Measurements from ENCODE around the gene BCKDHB. TPM values are rescaled to one million over a fixed set of nuclear protein-coding genes. Genes with fewer than 3 reads are reported as not detected.

BCKDHB gene
- total RNA-seq, 1 donor from 2014 or later = 15.0 TPM

DNA sequence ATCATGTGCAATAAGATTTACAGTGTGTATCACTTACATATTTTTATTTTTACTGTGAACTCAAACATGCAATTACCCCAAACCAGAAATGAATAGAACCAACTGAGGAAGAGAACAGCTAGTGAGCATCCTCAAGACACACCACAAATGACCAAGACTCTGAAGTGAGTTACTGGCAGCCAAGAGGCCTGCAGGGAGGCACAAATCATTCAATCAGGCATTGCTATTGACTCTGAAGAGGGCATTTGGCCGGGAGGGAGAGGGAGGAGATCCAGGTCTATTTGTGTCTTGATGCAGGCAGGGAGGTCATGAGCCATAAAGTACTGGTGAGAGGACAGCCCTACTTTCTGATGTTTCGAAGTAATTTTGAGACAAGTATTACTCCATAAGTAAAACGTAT lies 257.7 kb downstream of the BCKDHB start:
- no peaks in the 10 kb centered on the region for H3K27me3 ChIP-seq (ENCODE audit: control insufficient read depth, insufficient read depth, low read length)
- no peak for DNase-seq (ENCODE audit: low read depth)
- no peaks in the 10 kb centered on the region for H3K36me3 ChIP-seq (ENCODE audit: control insufficient read depth, insufficient read depth, low read length)
- TF ChIP-seq, protein P1, sequence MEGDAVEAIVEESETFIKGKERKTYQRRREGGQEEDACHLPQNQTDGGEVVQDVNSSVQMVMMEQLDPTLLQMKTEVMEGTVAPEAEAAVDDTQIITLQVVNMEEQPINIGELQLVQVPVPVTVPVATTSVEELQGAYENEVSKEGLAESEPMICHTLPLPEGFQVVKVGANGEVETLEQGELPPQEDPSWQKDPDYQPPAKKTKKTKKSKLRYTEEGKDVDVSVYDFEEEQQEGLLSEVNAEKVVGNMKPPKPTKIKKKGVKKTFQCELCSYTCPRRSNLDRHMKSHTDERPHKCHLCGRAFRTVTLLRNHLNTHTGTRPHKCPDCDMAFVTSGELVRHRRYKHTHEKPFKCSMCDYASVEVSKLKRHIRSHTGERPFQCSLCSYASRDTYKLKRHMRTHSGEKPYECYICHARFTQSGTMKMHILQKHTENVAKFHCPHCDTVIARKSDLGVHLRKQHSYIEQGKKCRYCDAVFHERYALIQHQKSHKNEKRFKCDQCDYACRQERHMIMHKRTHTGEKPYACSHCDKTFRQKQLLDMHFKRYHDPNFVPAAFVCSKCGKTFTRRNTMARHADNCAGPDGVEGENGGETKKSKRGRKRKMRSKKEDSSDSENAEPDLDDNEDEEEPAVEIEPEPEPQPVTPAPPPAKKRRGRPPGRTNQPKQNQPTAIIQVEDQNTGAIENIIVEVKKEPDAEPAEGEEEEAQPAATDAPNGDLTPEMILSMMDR (IDR thresholded peaks at IDR 0.05; ENCODE audit: insufficient read depth, low read length, severe bottlenecking) = no peak
- H3K4me3 ChIP-seq (ENCODE audit: low read depth, low read length) = no peak overlapping the region
- FAIRE-seq = no peak

DNA sequence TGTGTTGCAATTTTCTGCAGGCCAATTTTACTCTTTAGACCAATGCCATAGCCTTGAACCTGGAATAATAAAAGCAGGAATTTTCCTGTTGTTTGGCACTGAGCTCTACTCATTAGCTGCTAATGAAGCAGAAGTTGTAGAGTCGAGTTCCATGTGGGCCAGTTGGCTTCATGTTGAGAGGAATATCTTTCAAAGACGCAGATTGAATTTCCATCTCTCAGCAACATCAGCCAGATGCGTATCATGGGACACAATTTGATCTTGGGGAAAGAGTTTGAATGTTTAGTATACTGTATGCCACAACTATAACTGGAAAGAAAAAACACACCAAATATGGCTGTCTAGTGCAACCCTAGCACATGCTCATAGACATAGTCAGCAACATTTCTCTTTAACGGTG lies 259.6 kb downstream of the BCKDHB start:
- no peak for DNase-seq (ENCODE audit: low read depth)
- no peak overlapping the region for H3K4me3 ChIP-seq (ENCODE audit: low read depth, low read length)
- H3K36me3 ChIP-seq (ENCODE audit: control insufficient read depth, insufficient read depth, low read length) = no peaks in the 10 kb centered on the region
- TF ChIP-seq, protein P1 (IDR thresholded peaks at IDR 0.05; ENCODE audit: insufficient read depth, low read length, severe bottlenecking) = no peak
- no peak for FAIRE-seq
- H3K27me3 ChIP-seq (ENCODE audit: control insufficient read depth, insufficient read depth, low read length) = no peaks in the 10 kb centered on the region

DNA sequence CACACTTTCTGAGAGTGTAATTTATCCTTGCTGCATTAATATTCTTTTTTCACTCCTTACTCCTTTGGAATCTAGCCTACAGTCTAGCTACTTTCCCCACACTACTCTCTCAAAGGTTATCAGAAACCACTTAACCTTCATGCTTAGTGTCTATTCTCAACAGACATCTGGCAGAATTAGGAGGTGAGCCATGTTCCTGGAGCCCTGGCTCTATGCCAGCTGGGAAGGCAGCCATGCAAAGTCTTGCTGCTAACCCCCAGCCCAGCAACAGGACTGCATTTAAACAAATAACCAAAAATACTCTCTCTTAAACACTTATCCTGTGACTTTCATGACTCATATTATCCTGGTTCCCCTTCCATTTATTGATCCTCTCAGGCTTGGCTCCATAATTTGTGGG lies 260.2 kb downstream of the BCKDHB start:
- no peak for DNase-seq (ENCODE audit: low read depth)
- no peak for FAIRE-seq
- TF ChIP-seq, protein P1 (IDR thresholded peaks at IDR 0.05; ENCODE audit: insufficient read depth, low read length, severe bottlenecking) = no peak
- Histone ChIP-seq H3K4me3 (ENCODE audit: low read depth, low read length) (no peak overlapping the region), H3K36me3 (ENCODE audit: control insufficient read depth, insufficient read depth, low read length) (no peaks in the 10 kb centered on the region), H3K27me3 (ENCODE audit: control insufficient read depth, insufficient read depth, low read length) (no peaks in the 10 kb centered on the region)

DNA sequence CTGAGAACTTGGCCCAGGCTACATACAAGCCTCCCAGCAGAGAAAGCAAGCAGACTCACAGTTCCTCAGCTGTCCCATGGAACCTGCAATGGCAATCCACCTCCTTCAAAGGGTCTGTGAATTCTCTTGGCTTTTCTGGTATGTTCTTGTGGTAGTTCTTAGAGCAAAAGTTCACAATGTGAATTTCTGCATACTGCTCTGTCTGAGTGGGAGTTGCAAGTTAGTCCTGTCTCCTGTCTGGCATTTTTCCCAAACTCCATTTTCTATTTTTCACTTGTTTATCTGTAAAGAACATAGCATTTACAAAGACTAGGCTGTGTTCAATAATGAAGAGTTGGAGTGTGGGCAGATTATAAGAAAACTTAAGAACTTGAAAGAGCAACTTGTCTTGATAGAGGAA lies 269.9 kb downstream of the BCKDHB start:
- FAIRE-seq (no peak), DNase-seq (ENCODE audit: low read depth) (no peak)
- TF ChIP-seq, protein P1 (IDR thresholded peaks at IDR 0.05; ENCODE audit: insufficient read depth, low read length, severe bottlenecking) = no peak
- Histone ChIP-seq H3K36me3 (ENCODE audit: control insufficient read depth, insufficient read depth, low read length) (no peaks in the 10 kb centered on the region), H3K4me3 (ENCODE audit: low read depth, low read length) (no peak overlapping the region), H3K27me3 (ENCODE audit: control insufficient read depth, insufficient read depth, low read length) (no peaks in the 10 kb centered on the region)

DNA sequence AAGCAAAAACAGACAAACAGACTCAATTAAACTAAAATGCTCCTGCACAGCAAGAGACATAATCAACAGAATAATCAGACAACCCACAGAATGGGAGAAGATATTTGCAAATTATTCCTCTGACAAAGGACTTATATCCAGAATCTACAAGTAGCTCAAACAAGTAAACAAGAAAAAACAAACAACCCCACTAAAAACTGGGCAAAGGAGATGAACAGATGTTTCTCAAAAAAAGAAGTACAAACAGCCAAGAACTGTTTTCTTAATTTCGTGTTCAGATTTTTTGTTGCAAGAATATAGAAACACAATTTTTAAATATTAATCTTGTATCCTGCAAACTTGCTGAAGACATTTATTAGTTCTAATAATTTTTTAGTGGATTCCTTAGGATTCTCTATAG lies 274.1 kb downstream of the BCKDHB start:
- H3K36me3 ChIP-seq (ENCODE audit: control insufficient read depth, insufficient read depth, low read length) = no peaks in the 10 kb centered on the region
- no peak overlapping the region for H3K4me3 ChIP-seq (ENCODE audit: low read depth, low read length)
- TF ChIP-seq, protein P1 (IDR thresholded peaks at IDR 0.05; ENCODE audit: insufficient read depth, low read length, severe bottlenecking) = no peak
- H3K27me3 ChIP-seq (ENCODE audit: control insufficient read depth, insufficient read depth, low read length) = no peaks in the 10 kb centered on the region
- DNase-seq (ENCODE audit: low read depth) = no peak
- no peak for FAIRE-seq

DNA sequence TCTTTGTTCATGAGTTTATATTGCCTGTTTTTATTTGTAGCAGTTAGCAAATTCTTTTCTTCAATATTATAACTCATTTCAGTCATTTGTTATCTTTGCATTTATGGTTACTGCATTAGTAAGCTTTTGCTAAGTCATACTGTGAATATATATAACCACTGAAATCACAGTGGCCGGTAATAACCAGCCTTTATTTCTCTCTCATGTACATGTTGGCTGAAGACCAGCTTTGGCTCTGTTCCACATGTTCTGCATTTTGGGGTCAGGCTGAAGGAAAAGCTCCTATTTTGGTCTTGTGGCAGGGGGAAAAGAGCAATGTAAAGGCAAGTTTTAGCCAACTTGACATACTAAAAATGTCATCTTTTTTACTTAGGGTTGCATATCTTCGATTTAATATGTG lies 276.3 kb downstream of the BCKDHB start:
- no peak overlapping the region for H3K4me3 ChIP-seq (ENCODE audit: low read depth, low read length)
- H3K27me3 ChIP-seq (ENCODE audit: control insufficient read depth, insufficient read depth, low read length) = no peaks in the 10 kb centered on the region
- no peak for FAIRE-seq
- TF ChIP-seq, protein P1 (IDR thresholded peaks at IDR 0.05; ENCODE audit: insufficient read depth, low read length, severe bottlenecking) = no peak
- H3K36me3 ChIP-seq (ENCODE audit: control insufficient read depth, insufficient read depth, low read length) = no peaks in the 10 kb centered on the region
- DNase-seq (ENCODE audit: low read depth) = no peak

All from bronchial epithelial cell (primary cell).